ENCODE measurements around the gene LIX1. TPM values are rescaled to one million over a fixed set of nuclear protein-coding genes. Genes with fewer than 3 reads are reported as not detected.
"Not testable (repeated sequence)": the region's sequence is repeated elsewhere in the genome, so short reads cannot be mapped to it uniquely, and the experiment has no call there.

The LIX1 gene
- total RNA-seq, 1 donor from 2014 or later, result not detected

DNA sequence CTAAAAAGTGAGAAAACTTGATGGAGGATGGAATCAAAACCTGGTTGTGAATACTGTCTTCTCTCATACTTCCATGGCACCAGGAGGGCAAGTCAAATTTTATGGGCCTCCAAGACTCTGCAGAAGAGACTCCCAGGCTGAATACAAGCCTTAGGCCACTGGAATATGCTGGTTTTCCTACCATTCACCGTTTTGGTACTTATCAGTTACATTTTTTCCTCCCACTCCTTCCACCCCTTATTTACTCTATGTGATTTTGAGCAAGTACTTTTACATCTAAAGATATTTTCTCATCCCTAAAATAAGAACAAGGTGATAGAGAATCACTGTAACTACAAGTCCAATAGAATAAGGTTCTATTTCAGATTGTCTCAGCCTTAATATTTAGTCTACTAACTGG, 8.0 kb upstream of the LIX1 start:
- DNase-seq (ENCODE audit: low read depth), result no peak
- Histone ChIP-seq H3K36me3 (ENCODE audit: control insufficient read depth, insufficient read depth, low read length) (no peaks in the 10 kb centered on the region), H3K4me3 (ENCODE audit: low read depth, low read length) (no peak overlapping the region), H3K27me3 (ENCODE audit: control insufficient read depth, insufficient read depth, low read length) (no peaks in the 10 kb centered on the region)
- no peak for TF ChIP-seq CTCF (IDR thresholded peaks at IDR 0.05; ENCODE audit: insufficient read depth, low read length, poor library complexity, severe bottlenecking)

DNA sequence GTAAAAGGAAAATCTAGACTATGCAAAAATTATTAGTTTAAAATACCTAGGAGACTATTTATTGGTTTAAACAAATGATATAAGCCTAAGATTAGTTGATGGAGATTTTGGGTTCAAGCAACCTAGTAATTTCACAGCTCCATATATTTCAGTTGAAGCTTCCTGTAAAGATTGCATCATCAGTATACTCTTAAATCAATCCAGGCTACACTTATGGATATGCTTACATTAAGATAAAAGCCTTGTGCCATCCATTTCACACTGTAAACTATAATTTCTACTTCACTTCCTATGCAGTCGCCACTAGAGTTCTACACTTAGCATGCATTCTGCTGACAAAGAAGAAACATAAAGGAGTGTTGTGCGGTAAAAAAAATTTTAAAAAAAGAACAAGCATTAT, 7.3 kb upstream of the LIX1 start:
- TF ChIP-seq CTCF (IDR thresholded peaks at IDR 0.05; ENCODE audit: insufficient read depth, low read length, poor library complexity, severe bottlenecking), result no peak
- Histone ChIP-seq H3K4me3 (ENCODE audit: low read depth, low read length) (no peak overlapping the region), H3K36me3 (ENCODE audit: control insufficient read depth, insufficient read depth, low read length) (no peaks in the 10 kb centered on the region), H3K27me3 (ENCODE audit: control insufficient read depth, insufficient read depth, low read length) (no peaks in the 10 kb centered on the region)
- DNase-seq (ENCODE audit: low read depth), result no peak

DNA sequence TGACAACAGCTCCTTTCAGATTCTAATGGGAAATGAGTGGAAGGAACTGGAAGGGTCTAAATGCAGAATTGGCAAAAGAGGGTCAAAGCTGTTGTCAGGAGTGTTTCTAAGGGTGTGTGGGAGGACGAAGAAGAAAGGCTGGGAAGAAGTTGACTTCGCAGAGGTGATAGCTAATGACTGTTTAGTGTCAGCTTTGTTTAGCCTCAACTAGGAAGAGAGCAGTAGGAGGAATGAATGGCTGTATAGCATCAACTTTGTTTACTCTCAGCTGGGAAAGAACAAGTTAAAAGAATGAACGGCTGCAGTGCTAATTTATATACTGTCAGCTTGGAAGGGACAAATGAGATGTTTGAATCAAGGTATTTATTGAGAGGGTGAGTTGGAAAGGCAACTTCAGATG, 5.9 kb upstream of the LIX1 start:
- DNase-seq (ENCODE audit: low read depth), result no peak

DNA sequence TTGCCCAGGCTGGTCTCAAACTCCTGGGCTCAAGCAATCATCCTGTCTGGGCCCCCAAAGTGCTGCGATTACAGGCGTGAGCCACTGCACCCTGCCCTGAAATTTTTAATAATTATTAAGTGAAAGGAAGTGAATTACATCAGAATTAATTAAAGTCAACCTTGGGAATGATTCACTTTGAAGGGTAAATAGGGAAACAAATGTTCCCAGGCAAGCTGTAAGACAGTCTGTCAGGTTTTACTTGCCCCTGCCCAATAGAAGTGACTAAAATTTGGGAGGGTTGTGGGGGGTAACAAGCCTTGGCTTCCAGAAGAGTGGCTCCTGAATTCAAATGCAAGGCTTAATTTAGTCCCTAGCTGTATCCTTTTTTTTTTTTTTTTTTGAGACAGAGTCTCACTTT, 1.3 kb upstream of the LIX1 start:
- TF ChIP-seq CTCF (IDR thresholded peaks at IDR 0.05; ENCODE audit: insufficient read depth, low read length, poor library complexity, severe bottlenecking), result no peak
- Histone ChIP-seq H3K36me3 (ENCODE audit: control insufficient read depth, insufficient read depth, low read length) (no peaks in the 10 kb centered on the region), H3K27me3 (ENCODE audit: control insufficient read depth, insufficient read depth, low read length) (no peaks in the 10 kb centered on the region), H3K4me3 (ENCODE audit: low read depth, low read length) (no peak overlapping the region)
- no peak for DNase-seq (ENCODE audit: low read depth)

More for the DNA sequence above, 5.9 kb upstream of the LIX1 start:
- Histone ChIP-seq H3K27me3 (ENCODE audit: control insufficient read depth, insufficient read depth, low read length) (no peaks in the 10 kb centered on the region), H3K36me3 (ENCODE audit: control insufficient read depth, insufficient read depth, low read length) (no peaks in the 10 kb centered on the region), H3K4me3 (ENCODE audit: low read depth, low read length) (no peak overlapping the region)
- no peak for TF ChIP-seq CTCF (IDR thresholded peaks at IDR 0.05; ENCODE audit: insufficient read depth, low read length, poor library complexity, severe bottlenecking)

GRCh38 chr5:97141539-97141938, 872 bp downstream of the LIX1 start:
- Histone ChIP-seq H3K36me3 (ENCODE audit: control insufficient read depth, insufficient read depth, low read length) (no peaks in the 10 kb centered on the region), H3K4me3 (ENCODE audit: low read depth, low read length) (no peak overlapping the region), H3K27me3 (ENCODE audit: control insufficient read depth, insufficient read depth, low read length) (no peaks in the 10 kb centered on the region)
- no peak for DNase-seq (ENCODE audit: low read depth)
- TF ChIP-seq CTCF (IDR thresholded peaks at IDR 0.05; ENCODE audit: insufficient read depth, low read length, poor library complexity, severe bottlenecking), result no peak

DNA sequence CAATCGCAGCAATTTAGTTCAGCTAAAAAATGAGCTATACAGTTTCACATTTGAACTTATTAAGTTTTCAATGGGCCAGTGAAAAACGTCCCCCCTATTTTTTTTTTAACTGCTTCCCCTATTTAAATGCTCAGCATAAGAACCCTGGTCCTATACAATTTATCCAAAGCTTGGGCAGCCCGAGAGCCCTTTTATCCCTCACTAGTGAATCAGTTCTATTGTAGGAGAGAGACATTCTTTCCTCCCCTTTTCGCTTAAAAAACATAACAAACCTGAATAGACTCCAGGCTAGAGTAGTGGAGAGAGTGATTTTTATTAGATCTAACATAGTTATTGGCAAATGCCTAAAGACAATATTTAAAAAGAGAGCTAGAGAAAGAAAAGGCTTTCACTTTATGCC, 1.4 kb downstream of the LIX1 start:
- no peak for DNase-seq (ENCODE audit: low read depth)
- Histone ChIP-seq H3K36me3 (ENCODE audit: control insufficient read depth, insufficient read depth, low read length) (no peaks in the 10 kb centered on the region), H3K27me3 (ENCODE audit: control insufficient read depth, insufficient read depth, low read length) (no peaks in the 10 kb centered on the region), H3K4me3 (ENCODE audit: low read depth, low read length) (no peak overlapping the region)
- no peak for TF ChIP-seq CTCF (IDR thresholded peaks at IDR 0.05; ENCODE audit: insufficient read depth, low read length, poor library complexity, severe bottlenecking)

DNA sequence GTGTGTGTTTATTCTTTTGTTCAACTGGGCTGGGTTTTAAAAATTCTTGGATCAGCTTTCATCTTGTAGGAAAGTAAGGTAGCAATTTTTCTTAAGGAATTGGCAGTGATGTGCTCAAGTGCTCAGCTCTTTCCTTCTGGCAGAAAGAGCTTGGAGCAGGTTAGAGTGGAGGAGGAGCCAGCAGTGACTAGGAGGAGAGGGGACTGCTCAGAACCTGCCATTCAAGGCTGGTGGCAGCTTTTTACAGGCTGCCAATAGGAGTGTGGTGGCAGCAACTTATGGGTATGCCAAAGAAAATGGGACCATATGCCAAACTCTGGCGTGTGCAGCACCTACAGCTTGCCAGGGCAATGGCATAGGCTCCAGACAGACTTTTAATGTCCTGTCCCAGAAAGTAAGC, 2.2 kb downstream of the LIX1 start:
- not testable (repeated sequence) for H3K4me3 ChIP-seq (ENCODE audit: low read depth, low read length); H3K27me3 ChIP-seq (ENCODE audit: control insufficient read depth, insufficient read depth, low read length); H3K36me3 ChIP-seq (ENCODE audit: control insufficient read depth, insufficient read depth, low read length); DNase-seq (ENCODE audit: low read depth)
